Kidney (tissue), 22 donors: Measurements from ENCODE around the gene ASAP3. TPM values are rescaled to one million over a fixed set of nuclear protein-coding genes. Genes with fewer than 3 reads are reported as not detected.

Experiments
- DNase-seq, 5 donors: peaks; one replicate each; pipeline ENCODE4 v3.0.0-alpha.2; 2013 to 2020
- FAIRE-seq: peaks from 2 replicates; lab custom pipeline; 2012; peaks lifted over from hg19 to GRCh38; lab: Jason Lieb, UNC
- H3K27ac ChIP-seq, 2 donors: one replicate each; pipeline ENCODE4 v1.7.0; 2013; ENCODE audit warnings: low read depth in 2 of 2, low read length in 2 of 2, inconsistent platforms in 1 of 2
- H3K27me3 ChIP-seq: one replicate; pipeline ENCODE4 v1.7.1; 2013; ENCODE audit warnings: low read length, inconsistent platforms; ENCODE audit not compliant: control insufficient read depth, insufficient read depth
- H3K36me3 ChIP-seq, 3 donors: one replicate each; pipeline versions ENCODE4 v1.7.0 to v1.7.1; 2013; ENCODE audit warnings: low read length in 3 of 3, control low read depth in 1 of 3, inconsistent platforms in 1 of 3; ENCODE audit not compliant: insufficient read depth in 3 of 3, control insufficient read depth in 2 of 3
- H3K4me1 ChIP-seq, 3 donors: one replicate each; pipeline versions ENCODE4 v1.7.0 to v1.7.1; 2013; ENCODE audit warnings: low read length in 3 of 3, inconsistent platforms in 1 of 3, low read depth in 1 of 3; ENCODE audit not compliant: control insufficient read depth in 2 of 3, insufficient read depth in 2 of 3
- H3K4me3 ChIP-seq, 3 donors: one replicate each; pipeline versions ENCODE4 v1.7.0 to v1.8.1; 2013; ENCODE audit warnings: low read length in 3 of 3, control low read depth in 1 of 3, inconsistent platforms in 1 of 3
- H3K9ac ChIP-seq, 3 donors: one replicate each; pipeline versions ENCODE4 v1.7.0 to v1.7.1; 2013; ENCODE audit warnings: low read length in 3 of 3, control low read depth in 1 of 3, inconsistent platforms in 1 of 3
- H3K9me3 ChIP-seq, 3 donors: one replicate each; pipeline versions ENCODE4 v1.7.0 to v1.7.1; 2013; ENCODE audit warnings: low read length in 3 of 3, control low read depth in 1 of 3, inconsistent platforms in 1 of 3; ENCODE audit not compliant: control insufficient read depth in 2 of 3, insufficient read depth in 1 of 3
- intact Hi-C: fragments of 100-400 bp; cut with DNase I; formaldehyde crosslinking; loops from one replicate; pipeline ENCODE4 v1.11.1; 2022
- long read RNA-seq, 10 donors: library from polyadenylated mRNA in 1 of 10; unstranded in 1 of 10; transcript quantifications; one replicate each; pipeline ENCODE4 v2.0.0 and lab custom pipeline, GENCODE V29; 2021 to 2026
- polyA plus RNA-seq: library from polyadenylated mRNA; stranded (reverse); fragments of 350-450 nt; fragmentation: Illumina TruSeq; extraction: RNeasy Lipid Tissue Mini Kit (QIAGEN cat#74804); gene quantifications from one replicate; pipeline ENCODE4 v1.2.3, GENCODE V29; 2014; ENCODE audit warnings: low read depth, low replicate concordance; ENCODE audit not compliant: insufficient read depth
- total RNA-seq: library from RNA; stranded (reverse); fragmentation: NEBNext Ultra II Directional; extraction: Animal tissue kit (Norgen Biotek cat#: 25700); gene quantifications from one replicate; pipeline ENCODE4 v1.2.1, GENCODE V29; 2021
- TF ChIP-seq, protein P1 (sequence below): IDR thresholded peaks from 3 replicates; pipeline ENCODE4 v1.5.1; 2012; ENCODE audit warnings: mild to moderate bottlenecking, moderate library complexity, borderline replicate concordance; ENCODE audit not compliant: insufficient read depth; ENCODE audit errors: extremely low read depth
- donor health status: control.
- donor health status: control.
- donor health status: control.
- donor health status: control.
- donor health status: control.
- donor health status: DM: yes; HTN: yes; CAD: no.
- donor health status: Normal renal cell carcinoma (clear cell type).

ASAP3 gene
- total RNA-seq (37.8 TPM), polyA plus RNA-seq (29.9 TPM)
- long read RNA-seq, donor 1, result 0 reads
- long read RNA-seq, donor 2, full-length matches to known transcripts, result 1 of 1 reads
- long read RNA-seq, donor 2, partial matches to known transcripts, result 0 of 1 reads
- long read RNA-seq, donor 2, other reads (novel, unspliced or antisense), result 0 of 1 reads
- long read RNA-seq, donor 3, full-length matches to known transcripts, result 1 of 1 reads
- long read RNA-seq, donor 3, partial matches to known transcripts, result 0 of 1 reads
- long read RNA-seq, donor 3, other reads (novel, unspliced or antisense), result 0 of 1 reads
- long read RNA-seq, donor 4, full-length matches to known transcripts, result 2 of 2 reads
- long read RNA-seq, donor 4, partial matches to known transcripts, result 0 of 2 reads
- long read RNA-seq, donor 4, other reads (novel, unspliced or antisense), result 0 of 2 reads
- long read RNA-seq, donor 5, result 0 reads
- long read RNA-seq, donor 6, result 0 reads
- long read RNA-seq, donor 7, full-length matches to known transcripts, result 18 of 36 reads
- long read RNA-seq, donor 7, partial matches to known transcripts, result 8 of 36 reads
- long read RNA-seq, donor 7, other reads (novel, unspliced or antisense), result 10 of 36 reads
- long read RNA-seq, donor 8, full-length matches to known transcripts, result 3 of 3 reads
- long read RNA-seq, donor 8, partial matches to known transcripts, result 0 of 3 reads
- long read RNA-seq, donor 8, other reads (novel, unspliced or antisense), result 0 of 3 reads
- long read RNA-seq, donor 9, full-length matches to known transcripts, result 1 of 1 reads
- long read RNA-seq, donor 9, partial matches to known transcripts, result 0 of 1 reads
- long read RNA-seq, donor 9, other reads (novel, unspliced or antisense), result 0 of 1 reads
- long read RNA-seq, donor 10, partial matches to known transcripts, result 8 of 8 reads
- long read RNA-seq, donor 10, other reads (novel, unspliced or antisense), result 0 of 8 reads

GRCh38 chr1:23483321-23484252, at the start of gene ASAP3:
Gene ASAP3, minus strand, starts transcription at chr1:23484179. Its CDS starts 46 bp downstream, at chr1:23484133.
- peak within 1 kb of the TSS; percentile 73 to 84 (median 75) for H3K4me3 ChIP-seq
- DNase-seq (peak; percentile 51 to 89 (median 70)), FAIRE-seq (no peak)
- no peaks in the 10 kb centered on the region for H3K36me3 ChIP-seq
- H3K27me3 ChIP-seq, result no peaks in the 10 kb centered on the region
- TF ChIP-seq, protein P1, sequence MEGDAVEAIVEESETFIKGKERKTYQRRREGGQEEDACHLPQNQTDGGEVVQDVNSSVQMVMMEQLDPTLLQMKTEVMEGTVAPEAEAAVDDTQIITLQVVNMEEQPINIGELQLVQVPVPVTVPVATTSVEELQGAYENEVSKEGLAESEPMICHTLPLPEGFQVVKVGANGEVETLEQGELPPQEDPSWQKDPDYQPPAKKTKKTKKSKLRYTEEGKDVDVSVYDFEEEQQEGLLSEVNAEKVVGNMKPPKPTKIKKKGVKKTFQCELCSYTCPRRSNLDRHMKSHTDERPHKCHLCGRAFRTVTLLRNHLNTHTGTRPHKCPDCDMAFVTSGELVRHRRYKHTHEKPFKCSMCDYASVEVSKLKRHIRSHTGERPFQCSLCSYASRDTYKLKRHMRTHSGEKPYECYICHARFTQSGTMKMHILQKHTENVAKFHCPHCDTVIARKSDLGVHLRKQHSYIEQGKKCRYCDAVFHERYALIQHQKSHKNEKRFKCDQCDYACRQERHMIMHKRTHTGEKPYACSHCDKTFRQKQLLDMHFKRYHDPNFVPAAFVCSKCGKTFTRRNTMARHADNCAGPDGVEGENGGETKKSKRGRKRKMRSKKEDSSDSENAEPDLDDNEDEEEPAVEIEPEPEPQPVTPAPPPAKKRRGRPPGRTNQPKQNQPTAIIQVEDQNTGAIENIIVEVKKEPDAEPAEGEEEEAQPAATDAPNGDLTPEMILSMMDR, result peak; percentile 19
- peak within 1 kb of the TSS; percentile 78 to 84 for H3K27ac ChIP-seq
- H3K9me3 ChIP-seq, result no peaks in the 10 kb centered on the region
- peaks cover 0 to 13% (median 10%) of the 10 kb centered on the region in 3 donors for H3K4me1 ChIP-seq
- H3K9ac ChIP-seq, result peak within 1 kb of the TSS; percentile 64 to 77 (median 65)
- intact Hi-C loops, result no loop called here

GRCh38 chr1:23533246-23534023, 49.5 kb upstream of the ASAP3 start:
- Histone ChIP-seq H3K36me3 (no peaks in the 10 kb centered on the region), H3K27me3 (no peaks in the 10 kb centered on the region), H3K27ac (no peak overlapping the region), H3K4me1 (peaks cover 0 to 15% (median 0%) of the 10 kb centered on the region in 3 donors), H3K9ac (no peak overlapping the region), H3K4me3 (no peak overlapping the region), H3K9me3 (no peaks in the 10 kb centered on the region)
- TF ChIP-seq, protein P1, result no peak
- FAIRE-seq (no peak), DNase-seq (no peak)
- intact Hi-C loops, result no loop called here
